GM21360 (cell line): ENCODE results near the gene PPA2.

Experiments used
- ATAC-seq: cut with Tn5 transposase; IDR thresholded peaks from one replicate; pipeline ENCODE4 v1.9.1; 2021; ENCODE audit warnings: mild to moderate bottlenecking, moderate library complexity; ENCODE audit not compliant: unreplicated experiment

The PPA2 gene

GRCh38 chr4:105327956-105328355, 145.9 kb downstream of the PPA2 start:
- no peak for ATAC-seq

- ATAC-seq: no peak
These were observed 146.6 kb downstream of the PPA2 start for GRCh38 chr4:105327222-105327621.
